HL-60 (cell line): ENCODE data around the gene XYLT1.

Source experiments
- DNase-seq, 2 experiments: peaks; one replicate each; pipeline ENCODE4 v3.0.0-alpha.2; 2010 to 2020; ENCODE audit warnings: low read depth in 1 of 2, low spot score in 1 of 2
- H3K27ac ChIP-seq: fragments of 250-450 bp; sonication (Bioruptor Pico); replicated peaks from 2 replicates; pipeline ENCODE4 v1.5.1; 2020; ENCODE audit warnings: mild to moderate bottlenecking, moderate library complexity
- H3K27me3 ChIP-seq: fragments of 250-450 bp; sonication (Bioruptor Pico); 2 replicates; pipeline ENCODE4 v1.5.1; 2021; ENCODE audit warnings: mild to moderate bottlenecking, moderate library complexity; ENCODE audit not compliant: insufficient read depth, poor library complexity, severe bottlenecking
- H3K4me3 ChIP-seq: replicated peaks from 2 replicates; pipeline ENCODE4 v1.5.1; 2011; ENCODE audit warnings: mild to moderate bottlenecking, control low read depth, low read length; ENCODE audit not compliant: insufficient read depth
- GABPA ChIP-seq: IDR thresholded peaks from 2 replicates; pipeline ENCODE4 v1.6.1; 2012; ENCODE audit warnings: low read depth
- POLR2AphosphoS5 ChIP-seq: IDR thresholded peaks from 2 replicates; pipeline ENCODE4 v1.6.1; 2012; ENCODE audit warnings: low read depth
- SPI1 ChIP-seq: IDR thresholded peaks from 2 replicates; pipeline ENCODE4 v1.6.1; 2012; ENCODE audit warnings: low read depth, mild to moderate bottlenecking, borderline replicate concordance
- TF ChIP-seq, protein P1 (sequence below): IDR thresholded peaks from 2 replicates; pipeline ENCODE4 v1.6.1; 2012; ENCODE audit warnings: low read depth; ENCODE audit not compliant: insufficient replicate concordance
- TF ChIP-seq, protein P2 (sequence below): IDR thresholded peaks from one replicate; pipeline ENCODE4 v1.5.1; 2011; ENCODE audit warnings: low read length, control low read depth, inconsistent platforms; ENCODE audit not compliant: insufficient read depth

Gene XYLT1

DNA sequence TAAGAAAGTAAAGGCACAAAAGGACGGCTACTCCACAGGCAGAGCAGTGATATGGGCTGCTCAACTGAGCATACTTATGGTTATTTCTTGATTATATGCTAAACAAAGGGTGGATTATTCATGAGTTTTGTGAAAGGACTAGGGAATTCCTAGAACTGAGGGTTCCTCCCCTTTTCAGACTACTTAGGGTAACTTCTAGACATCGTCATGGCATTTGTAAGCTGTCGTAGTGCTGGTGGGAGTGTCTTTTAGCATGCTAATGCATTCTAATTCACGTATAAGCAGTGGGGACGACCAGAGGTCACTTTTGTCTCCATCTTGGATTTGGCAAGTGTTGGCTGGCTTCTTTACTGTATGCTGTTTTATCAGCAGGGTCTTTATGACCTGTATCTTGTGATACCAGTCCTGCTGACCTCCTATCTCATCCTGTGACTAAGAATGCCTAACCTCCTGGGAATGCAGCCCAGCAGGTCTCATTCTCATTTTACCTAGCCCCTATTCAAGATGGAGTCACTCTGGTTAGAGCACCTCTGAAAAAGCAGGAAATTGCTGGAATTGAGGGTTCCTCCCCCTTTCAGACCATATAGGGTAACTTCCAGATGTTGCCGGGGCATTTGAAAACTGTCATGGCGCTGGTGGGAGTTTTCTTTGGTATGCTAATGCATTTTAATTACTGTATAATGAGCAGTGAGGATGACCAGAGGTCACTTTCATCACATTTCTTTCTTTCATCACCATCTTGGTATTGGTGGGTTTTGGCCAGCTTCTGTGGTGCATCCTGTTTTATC, 388.5 kb downstream of the XYLT1 start:
- TF ChIP-seq, protein P1, sequence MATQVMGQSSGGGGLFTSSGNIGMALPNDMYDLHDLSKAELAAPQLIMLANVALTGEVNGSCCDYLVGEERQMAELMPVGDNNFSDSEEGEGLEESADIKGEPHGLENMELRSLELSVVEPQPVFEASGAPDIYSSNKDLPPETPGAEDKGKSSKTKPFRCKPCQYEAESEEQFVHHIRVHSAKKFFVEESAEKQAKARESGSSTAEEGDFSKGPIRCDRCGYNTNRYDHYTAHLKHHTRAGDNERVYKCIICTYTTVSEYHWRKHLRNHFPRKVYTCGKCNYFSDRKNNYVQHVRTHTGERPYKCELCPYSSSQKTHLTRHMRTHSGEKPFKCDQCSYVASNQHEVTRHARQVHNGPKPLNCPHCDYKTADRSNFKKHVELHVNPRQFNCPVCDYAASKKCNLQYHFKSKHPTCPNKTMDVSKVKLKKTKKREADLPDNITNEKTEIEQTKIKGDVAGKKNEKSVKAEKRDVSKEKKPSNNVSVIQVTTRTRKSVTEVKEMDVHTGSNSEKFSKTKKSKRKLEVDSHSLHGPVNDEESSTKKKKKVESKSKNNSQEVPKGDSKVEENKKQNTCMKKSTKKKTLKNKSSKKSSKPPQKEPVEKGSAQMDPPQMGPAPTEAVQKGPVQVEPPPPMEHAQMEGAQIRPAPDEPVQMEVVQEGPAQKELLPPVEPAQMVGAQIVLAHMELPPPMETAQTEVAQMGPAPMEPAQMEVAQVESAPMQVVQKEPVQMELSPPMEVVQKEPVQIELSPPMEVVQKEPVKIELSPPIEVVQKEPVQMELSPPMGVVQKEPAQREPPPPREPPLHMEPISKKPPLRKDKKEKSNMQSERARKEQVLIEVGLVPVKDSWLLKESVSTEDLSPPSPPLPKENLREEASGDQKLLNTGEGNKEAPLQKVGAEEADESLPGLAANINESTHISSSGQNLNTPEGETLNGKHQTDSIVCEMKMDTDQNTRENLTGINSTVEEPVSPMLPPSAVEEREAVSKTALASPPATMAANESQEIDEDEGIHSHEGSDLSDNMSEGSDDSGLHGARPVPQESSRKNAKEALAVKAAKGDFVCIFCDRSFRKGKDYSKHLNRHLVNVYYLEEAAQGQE, result no peak
- TF ChIP-seq POLR2AphosphoS5 (no peak), SPI1 (no peak), GABPA (no peak)
- TF ChIP-seq, protein P2, sequence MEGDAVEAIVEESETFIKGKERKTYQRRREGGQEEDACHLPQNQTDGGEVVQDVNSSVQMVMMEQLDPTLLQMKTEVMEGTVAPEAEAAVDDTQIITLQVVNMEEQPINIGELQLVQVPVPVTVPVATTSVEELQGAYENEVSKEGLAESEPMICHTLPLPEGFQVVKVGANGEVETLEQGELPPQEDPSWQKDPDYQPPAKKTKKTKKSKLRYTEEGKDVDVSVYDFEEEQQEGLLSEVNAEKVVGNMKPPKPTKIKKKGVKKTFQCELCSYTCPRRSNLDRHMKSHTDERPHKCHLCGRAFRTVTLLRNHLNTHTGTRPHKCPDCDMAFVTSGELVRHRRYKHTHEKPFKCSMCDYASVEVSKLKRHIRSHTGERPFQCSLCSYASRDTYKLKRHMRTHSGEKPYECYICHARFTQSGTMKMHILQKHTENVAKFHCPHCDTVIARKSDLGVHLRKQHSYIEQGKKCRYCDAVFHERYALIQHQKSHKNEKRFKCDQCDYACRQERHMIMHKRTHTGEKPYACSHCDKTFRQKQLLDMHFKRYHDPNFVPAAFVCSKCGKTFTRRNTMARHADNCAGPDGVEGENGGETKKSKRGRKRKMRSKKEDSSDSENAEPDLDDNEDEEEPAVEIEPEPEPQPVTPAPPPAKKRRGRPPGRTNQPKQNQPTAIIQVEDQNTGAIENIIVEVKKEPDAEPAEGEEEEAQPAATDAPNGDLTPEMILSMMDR, result no peak
- Histone ChIP-seq H3K27ac (no peak overlapping the region), H3K4me3 (no peak overlapping the region), H3K27me3 (peaks cover 2% of the 10 kb centered on the region)
- DNase-seq, result no peak

DNA sequence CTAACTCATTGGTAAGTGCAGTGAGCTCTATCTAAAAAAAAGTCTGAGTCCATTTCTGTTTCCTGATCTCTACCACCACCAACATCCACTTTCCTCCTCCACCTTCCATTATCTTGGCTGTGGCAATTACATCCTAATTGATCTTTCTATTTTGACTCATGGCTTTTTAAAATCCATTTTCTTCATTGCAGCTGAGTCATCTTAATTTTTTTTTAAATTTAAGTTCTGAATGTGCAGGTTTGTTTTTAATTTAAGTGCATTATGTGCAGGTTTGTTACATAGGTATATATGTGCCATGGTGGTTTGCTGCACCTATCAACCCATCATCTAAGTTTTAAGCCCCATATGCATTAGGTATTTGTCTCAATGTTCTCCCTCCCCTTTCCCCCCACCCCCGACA, 390.7 kb downstream of the XYLT1 start:
- H3K27ac ChIP-seq, result no peak overlapping the region
- TF ChIP-seq, protein P2, result no peak
- TF ChIP-seq, protein P1, result no peak
- TF ChIP-seq POLR2AphosphoS5 (no peak), GABPA (no peak), SPI1 (no peak)
- H3K4me3 ChIP-seq, result no peak overlapping the region
- DNase-seq, result no peak
- peaks cover 2% of the 10 kb centered on the region for H3K27me3 ChIP-seq

DNA sequence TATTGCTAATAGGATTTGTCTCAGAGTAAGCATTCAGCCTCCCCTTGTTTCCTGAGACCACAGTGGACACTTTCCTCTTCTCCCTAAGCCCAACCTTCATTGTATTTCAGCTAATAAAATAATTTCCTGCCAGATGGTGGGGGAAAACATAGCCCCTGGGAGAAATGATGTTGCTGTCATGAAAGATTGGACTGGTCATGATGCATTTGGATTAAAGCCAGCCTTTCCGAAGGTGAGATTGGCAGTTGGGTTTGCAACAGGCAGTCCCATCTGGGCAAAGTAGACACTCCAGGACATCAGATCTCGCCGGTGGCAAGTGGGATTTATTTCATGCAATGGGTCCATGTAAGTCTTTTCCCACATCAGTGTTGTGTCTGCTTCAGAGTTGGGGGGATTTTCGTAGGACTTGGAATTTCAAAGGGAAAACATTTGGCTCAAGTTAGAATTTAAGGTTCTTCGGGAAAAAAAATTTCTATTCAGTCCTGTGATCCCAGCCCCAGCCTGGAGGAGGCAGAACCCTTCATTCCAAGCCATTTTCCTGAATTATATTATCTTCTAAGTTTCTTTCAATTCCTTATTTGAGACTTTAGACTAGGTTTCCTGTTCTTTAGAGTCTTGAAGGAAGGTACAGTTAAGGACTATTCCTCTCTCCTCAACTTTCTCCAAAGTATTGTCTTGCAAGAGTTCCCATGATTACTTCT, 391.7 kb downstream of the XYLT1 start:
- TF ChIP-seq SPI1, result no peak
- TF ChIP-seq GABPA, result no peak
- TF ChIP-seq, protein P1, result no peak
- TF ChIP-seq, protein P2, result no peak
- TF ChIP-seq POLR2AphosphoS5, result no peak
- Histone ChIP-seq H3K27me3 (peaks cover 2% of the 10 kb centered on the region), H3K4me3 (no peak overlapping the region), H3K27ac (no peak overlapping the region)
- no peak for DNase-seq
